ENCODE data around the gene DPP7.
"Not testable (repeated sequence)": the region's sequence is repeated elsewhere in the genome, so short reads cannot be mapped to it uniquely, and the experiment has no call there.

DPP7 gene

DNA sequence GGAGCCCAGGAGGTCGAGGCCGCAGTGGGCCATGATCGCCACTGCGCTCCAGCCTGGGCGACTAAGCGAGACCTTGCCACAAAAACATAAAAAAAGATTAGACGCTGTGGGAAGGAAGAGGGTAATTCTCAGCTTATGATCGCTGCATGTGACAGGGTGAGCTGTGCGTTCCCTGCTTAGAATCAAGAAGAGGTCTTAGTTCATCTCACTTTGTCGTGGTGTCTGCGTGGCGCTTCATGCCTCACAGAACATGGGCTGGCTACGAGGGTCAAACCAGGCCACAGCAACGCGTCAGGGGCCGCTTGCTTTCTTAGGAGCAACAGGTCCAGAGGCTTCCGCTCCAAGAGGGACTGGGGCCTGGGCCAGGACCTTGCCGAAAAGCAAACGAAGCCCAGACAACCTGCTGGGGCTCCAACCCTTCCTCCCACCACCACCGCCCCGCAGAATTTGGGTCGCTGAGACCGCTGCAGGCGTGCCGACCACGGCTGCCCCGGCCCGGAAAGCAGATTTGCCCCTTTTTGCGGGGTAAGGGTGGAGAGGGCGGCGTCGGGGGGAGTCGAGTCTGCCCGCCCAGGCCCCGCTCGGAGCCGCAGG lies 14.4 kb upstream of the DPP7 start:
- DNase-seq: no peak

DNA sequence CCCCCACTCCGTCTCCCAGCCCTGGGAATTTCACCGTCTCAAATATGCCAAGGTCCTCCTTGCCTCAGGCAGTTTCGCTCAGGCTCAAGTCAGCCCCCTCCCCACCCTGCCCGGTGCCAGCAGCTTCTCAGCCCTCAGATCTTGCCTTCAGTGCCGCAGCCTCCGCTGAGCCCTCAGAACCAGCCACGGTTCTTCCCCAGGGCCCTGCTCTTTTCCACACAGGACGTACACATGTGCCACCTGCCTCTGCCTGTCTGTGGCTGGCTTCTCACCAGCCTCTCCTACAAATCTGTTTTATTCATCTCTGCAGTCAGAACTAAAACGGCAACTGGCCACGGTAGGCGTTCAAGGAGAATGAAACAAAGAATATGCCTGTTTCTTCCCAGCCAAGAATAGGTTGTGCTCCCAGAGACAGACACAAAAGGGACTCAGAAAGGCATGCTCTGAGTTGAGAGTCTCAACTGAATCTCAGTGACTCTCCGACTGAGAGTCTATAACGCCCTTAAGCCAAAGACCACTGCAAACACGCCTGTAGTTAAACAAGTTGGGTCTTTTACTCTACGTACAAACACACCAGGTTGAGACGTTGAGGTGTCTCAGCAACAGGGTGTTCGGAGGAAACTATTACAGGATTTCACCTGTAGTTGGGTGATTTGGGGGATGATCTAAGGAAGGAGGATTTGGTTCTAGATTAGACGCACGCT lies 13.8 kb upstream of the DPP7 start:
- no peak for DNase-seq

DNA sequence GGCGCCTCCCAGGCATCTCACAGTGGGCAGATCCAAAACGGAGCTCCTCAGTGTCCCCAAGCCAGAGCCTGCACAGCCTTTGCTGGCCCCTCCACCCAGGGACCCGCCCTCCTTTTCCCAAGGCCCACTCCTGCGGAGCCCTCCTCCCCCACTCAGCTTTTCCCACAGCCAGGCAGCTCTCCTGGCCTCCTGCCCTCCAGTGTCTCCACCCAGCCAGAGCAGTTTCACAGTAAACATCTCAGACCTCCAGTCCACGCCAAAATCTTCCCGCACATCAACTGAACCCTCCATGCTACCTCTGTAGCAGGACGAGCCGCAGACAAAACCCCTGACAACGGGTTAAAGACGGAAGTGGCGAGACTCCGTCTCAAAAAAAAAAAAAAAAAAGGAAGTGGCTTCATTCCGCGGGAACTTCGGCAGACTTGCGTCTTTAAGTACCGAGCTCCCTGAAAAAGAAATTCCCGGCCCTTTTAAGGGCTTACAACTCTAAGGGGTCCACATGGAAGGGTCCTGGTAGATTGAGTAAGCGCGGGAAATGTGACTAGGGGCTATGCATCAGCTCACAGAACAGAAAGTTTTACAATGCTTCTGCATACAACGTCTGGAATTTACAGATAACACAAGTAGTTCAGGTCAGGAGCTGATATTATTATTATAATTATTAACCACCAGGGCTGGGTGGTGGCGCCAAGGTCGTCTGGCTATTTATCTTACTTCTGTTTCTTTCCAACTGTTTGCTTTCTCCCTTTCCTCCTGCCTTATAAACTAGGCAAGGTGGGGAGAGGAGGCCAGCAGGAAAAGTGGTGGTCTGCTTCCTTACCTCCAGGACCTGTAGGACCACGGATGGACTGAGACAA lies 13.0 kb upstream of the DPP7 start:
- DNase-seq: peak; percentile 56

GRCh38 chr9:137126786-137127185 lies 12.3 kb upstream of the DPP7 start:
- DNase-seq: no peak

- DNase-seq: not testable (repeated sequence)
These were observed 9.5 kb upstream of the DPP7 start for GRCh38 chr9:137123952-137124462.

- DNase-seq: no peak
These were observed 8.9 kb upstream of the DPP7 start for GRCh38 chr9:137123468-137123837.

- not testable (repeated sequence) for DNase-seq
These were observed 8.4 kb upstream of the DPP7 start for GRCh38 chr9:137122796-137123467.

DNA sequence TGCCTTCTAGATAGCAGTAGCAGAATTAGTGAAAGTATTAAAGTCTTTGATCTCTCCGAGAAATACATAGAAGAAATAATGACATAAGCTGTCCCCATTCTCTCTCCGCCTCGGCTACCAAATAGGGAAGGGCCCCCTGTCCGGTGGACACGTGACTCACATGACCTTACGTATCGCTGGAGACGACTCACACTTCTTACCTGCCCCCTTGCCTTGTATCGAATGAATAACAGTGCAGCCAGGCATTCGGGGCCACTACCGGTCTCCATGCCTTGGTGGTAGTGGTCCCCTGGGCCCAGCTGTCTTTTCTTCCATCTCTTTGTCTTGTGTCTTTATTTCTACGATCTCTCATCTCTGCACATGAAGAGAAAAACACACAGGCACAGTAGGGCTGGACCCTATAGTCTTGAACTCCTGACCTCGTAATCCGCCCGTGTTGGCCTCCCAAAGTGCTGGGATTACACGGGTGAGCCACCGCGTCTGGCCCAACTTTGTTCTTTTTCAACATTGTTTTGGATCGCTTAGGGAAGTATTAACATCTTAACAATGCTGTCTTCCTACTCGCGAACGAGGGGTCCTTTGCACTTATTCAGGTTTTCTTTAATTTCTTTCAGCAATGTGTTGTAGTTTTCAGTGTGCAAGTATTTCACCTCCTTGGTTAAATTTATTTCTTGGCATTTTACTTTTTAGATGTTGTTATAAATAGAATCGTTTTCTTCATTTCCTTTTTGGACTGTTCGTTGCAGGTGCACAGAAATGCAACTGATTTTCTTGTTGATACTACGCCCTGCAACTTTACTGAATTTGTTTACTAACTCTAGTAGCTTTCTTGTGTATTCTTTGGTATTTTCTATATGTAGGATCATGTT lies 7.6 kb upstream of the DPP7 start:
- not testable (repeated sequence) for DNase-seq

- not testable (repeated sequence) for DNase-seq
These were observed 3.6 kb upstream of the DPP7 start for GRCh38 chr9:137118092-137118603.

DNA sequence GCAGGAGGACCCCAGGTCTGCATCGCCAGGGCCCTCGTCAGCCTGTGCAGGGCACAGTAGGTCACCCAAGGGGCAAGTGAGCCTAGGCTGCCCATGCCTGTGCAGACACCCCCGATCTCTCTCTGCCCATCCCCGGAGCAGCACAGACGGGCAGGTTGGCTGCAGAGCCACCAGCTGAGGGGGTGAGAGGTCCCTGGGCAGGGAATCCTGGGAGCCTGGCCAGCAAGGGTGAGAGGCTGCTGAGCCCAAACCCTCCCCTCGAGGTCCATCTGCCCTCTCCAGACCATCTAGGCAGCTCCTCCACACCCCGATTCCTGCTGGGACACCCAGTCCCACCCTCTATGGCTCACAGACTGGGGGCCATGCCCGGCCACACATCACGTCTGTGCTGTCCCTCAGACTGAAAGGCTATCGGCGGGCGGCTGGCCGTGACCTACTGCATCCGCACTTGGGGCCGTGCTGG lies 2.8 kb upstream of the DPP7 start:
- DNase-seq: no peak

DNA sequence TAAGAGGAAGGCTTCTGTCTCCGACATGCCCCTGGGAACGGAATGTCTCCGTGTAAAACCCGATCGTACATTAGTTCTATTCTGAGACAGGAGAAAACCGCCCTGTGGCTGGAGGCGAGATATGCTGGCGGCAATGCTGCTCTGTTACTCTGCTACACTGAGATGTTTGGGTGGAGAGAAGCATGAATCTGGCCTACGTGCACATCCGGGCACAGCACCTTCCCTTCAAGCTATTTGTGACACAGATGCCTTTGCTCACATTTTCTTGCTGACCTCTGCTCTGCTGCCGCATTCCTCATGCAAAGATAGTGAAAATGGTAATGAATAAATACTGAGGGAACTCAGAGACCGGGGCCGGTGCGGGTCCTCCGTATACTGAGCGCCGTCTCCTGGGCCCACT lies 2.2 kb upstream of the DPP7 start:
- DNase-seq: no peak

DNA sequence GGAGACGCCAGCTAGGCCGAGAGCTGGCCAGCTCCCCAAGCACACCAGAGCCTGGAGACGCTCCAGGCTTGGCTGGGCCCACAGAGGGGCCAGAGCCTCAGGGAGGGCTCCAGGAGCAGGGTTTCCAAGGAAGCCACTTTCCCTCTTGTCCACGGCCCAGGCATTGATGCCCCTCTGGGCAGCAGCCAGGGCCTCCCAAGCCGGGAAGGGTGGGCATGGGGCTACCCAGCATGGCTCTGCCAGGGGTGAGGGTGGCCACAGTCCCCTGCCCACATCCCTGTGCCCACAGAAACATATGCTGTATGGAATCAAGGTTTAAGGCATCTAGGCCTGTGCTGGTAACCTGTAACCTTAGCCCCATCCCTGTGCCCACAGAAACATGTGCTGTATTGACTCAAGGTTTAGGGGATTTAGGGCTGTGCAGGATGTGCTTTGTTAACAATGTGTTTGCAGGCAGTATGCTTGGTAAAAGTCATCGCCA lies 1.5 kb upstream of the DPP7 start:
- no peak for DNase-seq

GRCh38 chr9:137115394-137116026 lies 977 bp upstream of the DPP7 start:
- DNase-seq: no peak

GRCh38 chr9:137114220-137114612 lies 317 bp downstream of the DPP7 start:
- no peak for DNase-seq

- DNase-seq: peak; percentile 69
These were observed 961 bp downstream of the DPP7 start for GRCh38 chr9:137113385-137114159.

DNA sequence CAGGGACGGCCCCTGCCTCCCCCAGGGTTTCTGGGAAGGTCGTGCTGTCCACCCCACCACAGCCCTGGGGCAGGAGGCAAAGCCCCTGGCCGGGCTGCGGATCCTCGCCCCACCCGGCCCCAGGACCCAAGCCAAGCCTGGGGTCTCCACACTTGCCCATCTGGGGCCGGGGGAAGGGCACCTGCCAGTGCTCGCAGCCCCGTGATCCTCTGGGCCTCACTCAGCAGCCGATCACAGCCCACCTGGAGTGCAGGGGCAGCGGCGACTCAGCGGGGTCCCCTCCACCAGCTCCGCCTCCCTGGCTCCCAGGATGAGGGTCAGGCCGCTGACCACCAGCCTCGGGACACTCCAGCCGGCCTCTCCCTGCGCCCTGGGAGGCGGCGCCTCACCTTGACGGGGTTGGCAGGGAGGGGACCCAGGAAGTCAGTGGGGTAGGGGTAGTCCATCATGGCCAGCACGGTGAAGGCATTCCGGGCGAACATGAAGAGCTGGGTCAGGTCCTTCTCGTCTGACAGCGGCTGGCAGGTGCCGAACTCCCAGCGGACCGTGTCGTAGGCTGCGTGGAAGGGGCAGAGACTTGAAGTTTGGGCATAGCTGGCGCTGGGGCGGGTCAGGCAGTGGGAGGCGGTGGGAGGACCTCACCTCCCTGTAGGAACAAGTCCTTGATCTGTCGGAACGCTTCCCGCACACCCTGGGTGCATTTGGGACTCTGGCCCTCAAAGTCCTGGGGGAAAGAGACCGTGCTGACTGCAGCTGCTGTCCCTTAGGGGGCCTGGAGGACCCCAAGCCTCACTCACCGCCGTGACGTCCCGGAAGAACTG lies 1.8 kb downstream of the DPP7 start:
- DNase-seq: no peak

DNA sequence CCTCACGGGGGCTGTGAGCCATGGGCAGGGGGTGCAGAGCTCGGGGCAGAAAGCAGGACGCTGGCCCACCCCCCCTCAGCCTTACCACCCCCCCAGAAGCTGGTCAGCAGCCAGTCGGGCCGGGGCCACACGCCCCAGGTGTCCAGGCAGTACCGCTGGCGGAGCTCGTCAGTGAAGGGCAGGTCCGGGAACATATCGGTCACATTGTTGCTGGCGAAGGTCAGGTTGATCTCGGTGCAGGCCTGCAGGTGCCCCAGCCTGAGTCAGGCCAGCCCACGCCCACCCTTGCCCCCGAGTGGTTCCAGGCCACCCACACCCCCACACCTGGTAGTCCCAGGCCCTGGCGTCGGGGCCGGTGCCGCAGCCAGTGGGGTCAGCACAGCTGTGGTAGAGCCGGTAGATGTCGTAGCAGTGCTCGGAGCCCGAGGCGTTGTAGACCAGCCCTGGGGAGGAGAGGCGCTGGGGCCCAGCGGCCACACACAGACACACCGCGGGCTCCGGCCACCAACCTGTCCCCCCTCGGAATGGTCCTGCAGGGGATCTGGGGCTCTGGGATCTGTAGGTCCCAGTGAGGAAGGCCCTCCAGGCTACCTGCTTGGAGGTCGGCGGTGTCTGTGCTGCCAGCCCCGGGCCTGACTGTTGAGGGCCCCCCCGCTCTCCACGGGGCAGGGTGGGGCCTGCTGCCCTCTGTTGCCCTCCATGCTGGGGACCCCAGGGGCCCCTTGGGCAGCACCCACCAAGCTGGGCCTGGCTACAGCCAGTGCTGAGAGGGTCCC lies 2.6 kb downstream of the DPP7 start:
- no peak for DNase-seq
